Neuron (in vitro differentiated cells): ENCODE data around the gene STX12.
"Not testable (repeated sequence)": the region's sequence is repeated elsewhere in the genome, so short reads cannot be mapped to it uniquely, and the experiment has no call there.

ENCODE experiments used
- H2AFZ ChIP-seq: one replicate; pipeline ENCODE4 v1.6.1; 2013; ENCODE audit warnings: low read depth, mild to moderate bottlenecking, inconsistent platforms, low read length, moderate library complexity
- H3K27me3 ChIP-seq: one replicate; pipeline ENCODE4 v1.6.1; 2013; ENCODE audit warnings: low read length; ENCODE audit not compliant: insufficient read depth
- H3K36me3 ChIP-seq: one replicate; pipeline ENCODE4 v1.6.1; 2013; ENCODE audit warnings: low read length; ENCODE audit not compliant: insufficient read depth
- H3K4me1 ChIP-seq: one replicate; pipeline ENCODE4 v1.6.1; 2013; ENCODE audit warnings: low read length; ENCODE audit not compliant: insufficient read depth
- H3K4me3 ChIP-seq: 2 replicates; pipeline ENCODE4 v1.5.1; 2013; ENCODE audit warnings: mild to moderate bottlenecking, low read length, moderate library complexity
- H3K9me3 ChIP-seq: one replicate; pipeline ENCODE4 v1.6.1; 2013; ENCODE audit warnings: low read length

Gene STX12

DNA sequence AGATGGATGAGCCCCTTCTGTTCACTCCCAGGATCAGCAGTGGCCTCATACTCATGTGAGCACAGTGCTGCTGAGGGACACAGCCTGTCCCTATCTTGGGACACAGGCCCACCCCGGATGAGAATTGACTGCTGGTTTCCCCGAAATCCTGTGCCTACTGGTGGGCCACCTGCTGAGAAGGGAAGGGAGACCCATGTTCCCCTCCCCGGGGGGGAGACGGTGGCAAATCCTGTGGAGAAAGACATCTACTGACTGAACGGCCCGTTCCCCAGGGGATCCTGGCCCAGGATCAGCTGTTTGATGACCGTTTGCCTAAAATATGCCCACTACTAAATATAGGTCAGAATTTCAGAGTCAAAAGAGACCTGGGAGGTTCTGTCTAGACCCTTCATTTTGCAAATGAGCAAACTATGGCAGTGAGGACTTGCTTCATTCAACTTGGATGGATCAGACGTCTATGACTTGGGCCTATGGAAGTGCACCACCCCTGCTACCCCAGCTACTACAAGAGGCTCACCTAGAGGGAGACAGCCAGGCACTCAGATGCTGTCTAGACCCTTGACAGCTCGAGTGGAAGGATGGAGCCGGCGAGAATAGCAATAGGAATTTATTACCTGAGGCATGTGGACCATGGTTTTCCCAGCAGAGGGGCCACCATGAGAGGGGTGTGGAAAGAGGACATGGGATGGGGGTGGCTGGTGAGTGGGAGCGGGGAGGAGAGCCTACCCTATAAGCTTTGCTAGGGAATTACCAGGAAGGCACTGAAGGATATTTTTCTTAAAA is 83.7 kb downstream of the STX12 start:
- H3K36me3 ChIP-seq: peaks cover 2% of the 10 kb centered on the region
- H3K9me3 ChIP-seq: peaks cover 2% of the 10 kb centered on the region
- H3K27me3 ChIP-seq: no peaks in the 10 kb centered on the region
- H3K4me1 ChIP-seq: peaks cover 7% of the 10 kb centered on the region
- no peak overlapping the region for H2AFZ ChIP-seq
- no peak overlapping the region for H3K4me3 ChIP-seq

DNA sequence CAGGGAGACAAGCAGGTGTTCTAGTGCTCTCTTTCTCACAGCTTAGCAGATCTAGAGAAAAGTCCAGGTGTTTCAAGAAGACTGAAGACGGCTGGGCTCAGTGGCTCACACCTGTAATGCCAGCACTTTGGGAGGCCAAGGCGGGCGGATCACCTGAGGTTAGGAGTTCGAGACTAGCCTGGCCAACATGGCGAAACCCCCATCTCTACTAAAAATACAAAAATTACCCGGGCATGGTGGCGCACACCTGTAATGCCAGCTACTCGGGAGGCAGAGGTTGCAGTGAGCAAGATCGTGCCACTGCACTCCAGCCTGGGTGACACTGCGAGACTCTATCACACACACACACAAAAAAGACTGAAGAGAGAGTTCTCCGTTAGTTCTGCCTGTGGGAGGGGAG is 84.5 kb downstream of the STX12 start:
- not testable (repeated sequence) for H3K36me3 ChIP-seq, H2AFZ ChIP-seq, H3K4me3 ChIP-seq, H3K4me1 ChIP-seq, H3K27me3 ChIP-seq, H3K9me3 ChIP-seq

DNA sequence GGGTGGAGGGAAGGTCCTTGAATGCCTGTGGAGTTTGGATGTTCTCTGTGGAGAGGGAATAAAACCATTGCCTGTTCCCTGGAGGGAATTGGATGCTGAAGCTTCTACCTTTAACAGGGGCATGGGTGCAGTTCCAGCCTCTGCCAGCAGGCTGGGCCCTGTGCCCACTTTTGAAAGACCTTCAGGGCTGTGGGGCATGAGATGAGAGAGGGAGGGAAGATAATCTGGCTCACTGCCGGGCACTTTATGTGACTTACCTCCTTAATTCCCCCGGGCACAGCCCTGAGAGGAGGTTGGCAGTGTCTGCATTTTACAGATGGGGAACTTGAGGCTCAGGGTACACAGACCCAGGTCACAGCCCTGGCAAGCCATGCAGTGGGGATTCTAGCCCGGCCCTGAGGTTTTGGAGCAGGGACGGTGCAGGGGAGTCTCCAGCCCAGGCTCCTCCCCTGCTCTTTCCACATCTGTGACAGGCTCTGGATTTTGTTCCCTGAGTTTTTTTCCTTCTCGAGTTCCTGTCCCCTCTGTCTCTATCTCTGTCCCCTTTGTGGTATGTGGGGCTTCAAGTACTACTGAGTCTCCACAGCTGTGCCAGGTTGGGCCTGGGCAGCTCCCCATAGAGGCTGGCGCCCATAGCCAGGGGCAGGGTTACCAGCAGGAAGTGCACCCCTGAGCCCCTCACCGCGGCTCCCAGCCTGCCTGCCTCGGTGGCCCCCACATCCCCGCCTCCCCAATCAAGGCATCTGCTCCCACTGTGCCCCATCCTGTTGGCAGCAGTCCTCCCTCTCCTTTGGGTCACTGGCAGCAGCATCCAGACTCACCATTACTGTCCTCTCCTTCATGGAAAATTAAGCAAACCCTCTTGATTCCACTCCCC is 85.3 kb downstream of the STX12 start:
- no peak overlapping the region for H2AFZ ChIP-seq
- no peak overlapping the region for H3K4me3 ChIP-seq
- peaks cover 12% of the 10 kb centered on the region for H3K4me1 ChIP-seq
- no peaks in the 10 kb centered on the region for H3K36me3 ChIP-seq
- H3K9me3 ChIP-seq: no peaks in the 10 kb centered on the region
- H3K27me3 ChIP-seq: no peaks in the 10 kb centered on the region

DNA sequence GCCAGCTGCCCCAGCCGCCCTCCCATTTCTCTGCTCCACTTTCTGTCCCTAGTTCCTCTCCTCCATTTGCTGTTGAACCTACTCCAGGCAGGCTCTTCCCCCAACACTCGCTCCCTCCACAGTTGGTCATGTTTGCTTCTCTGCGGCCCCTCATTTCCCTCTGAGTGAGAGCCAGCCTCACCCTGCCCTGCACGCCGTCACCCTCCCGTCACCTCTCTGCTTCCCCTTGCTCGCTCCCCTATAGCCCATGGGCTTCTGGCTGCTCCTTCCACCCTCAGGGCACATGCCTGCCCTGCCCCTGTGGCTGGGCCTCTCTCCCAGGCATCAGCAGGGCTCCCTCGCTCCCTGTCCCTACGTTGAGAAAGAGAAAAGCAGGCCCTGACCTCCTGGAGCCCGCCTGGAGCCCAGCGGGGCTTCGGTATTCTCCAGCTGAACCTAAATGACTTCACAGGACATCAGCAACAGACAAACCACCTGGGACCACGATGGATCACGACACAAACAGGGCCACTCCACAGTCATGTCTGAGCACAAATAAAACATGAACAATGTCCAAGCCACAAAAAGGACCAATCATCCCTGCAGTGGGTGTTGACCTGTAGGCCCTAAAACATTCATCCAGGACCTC is 86.0 kb downstream of the STX12 start:
- Histone ChIP-seq H3K36me3 (no peaks in the 10 kb centered on the region), H2AFZ (no peak overlapping the region), H3K27me3 (no peaks in the 10 kb centered on the region), H3K9me3 (no peaks in the 10 kb centered on the region), H3K4me3 (no peak overlapping the region), H3K4me1 (peaks cover 16% of the 10 kb centered on the region)

DNA sequence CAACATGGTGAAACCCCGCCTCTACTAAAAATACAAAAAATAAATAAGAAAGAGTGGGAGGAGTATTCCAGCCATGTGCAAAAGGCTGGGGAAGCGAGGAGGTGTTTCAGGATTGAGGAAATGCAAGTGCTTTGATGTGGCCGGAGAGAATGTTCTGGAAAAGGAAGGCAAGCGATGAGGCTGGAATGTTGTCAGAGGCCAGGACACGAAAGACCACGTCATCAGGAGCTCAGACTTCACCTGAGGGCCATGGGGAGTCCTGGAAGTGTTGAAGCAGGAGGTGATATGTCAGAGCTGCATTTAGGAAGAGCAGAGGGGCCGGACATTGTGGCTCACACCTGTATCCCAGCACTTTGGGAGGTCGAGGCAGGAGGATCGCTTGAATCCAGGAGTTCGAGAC is 88.4 kb downstream of the STX12 start:
- Histone ChIP-seq H3K9me3 (no peaks in the 10 kb centered on the region), H3K36me3 (no peaks in the 10 kb centered on the region), H2AFZ (no peak overlapping the region), H3K4me3 (no peak overlapping the region), H3K4me1 (peaks cover 16% of the 10 kb centered on the region), H3K27me3 (no peaks in the 10 kb centered on the region)

DNA sequence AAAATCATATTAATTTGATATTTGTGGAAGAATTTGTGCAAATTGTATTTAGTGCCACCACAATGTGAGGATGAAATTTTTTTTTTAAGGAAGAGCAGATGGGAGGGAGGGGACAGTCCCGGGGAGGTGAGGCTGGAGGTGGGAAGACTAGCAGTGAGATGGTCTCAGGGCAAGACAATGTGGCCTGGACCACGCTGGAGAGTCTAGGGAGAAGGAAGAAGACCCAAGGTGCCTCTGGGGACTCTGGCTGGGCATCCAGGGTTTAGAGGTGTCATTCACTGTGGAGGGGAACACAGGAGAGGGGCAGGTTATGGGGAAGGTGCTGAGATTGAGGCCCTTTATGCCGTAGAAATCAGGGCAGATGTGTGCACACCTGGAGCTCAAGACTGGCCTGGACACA is 89.0 kb downstream of the STX12 start:
- no peak overlapping the region for H3K4me3 ChIP-seq
- H3K27me3 ChIP-seq: no peaks in the 10 kb centered on the region
- H3K36me3 ChIP-seq: no peaks in the 10 kb centered on the region
- H2AFZ ChIP-seq: no peak overlapping the region
- H3K4me1 ChIP-seq: peaks cover 16% of the 10 kb centered on the region
- H3K9me3 ChIP-seq: no peaks in the 10 kb centered on the region

DNA sequence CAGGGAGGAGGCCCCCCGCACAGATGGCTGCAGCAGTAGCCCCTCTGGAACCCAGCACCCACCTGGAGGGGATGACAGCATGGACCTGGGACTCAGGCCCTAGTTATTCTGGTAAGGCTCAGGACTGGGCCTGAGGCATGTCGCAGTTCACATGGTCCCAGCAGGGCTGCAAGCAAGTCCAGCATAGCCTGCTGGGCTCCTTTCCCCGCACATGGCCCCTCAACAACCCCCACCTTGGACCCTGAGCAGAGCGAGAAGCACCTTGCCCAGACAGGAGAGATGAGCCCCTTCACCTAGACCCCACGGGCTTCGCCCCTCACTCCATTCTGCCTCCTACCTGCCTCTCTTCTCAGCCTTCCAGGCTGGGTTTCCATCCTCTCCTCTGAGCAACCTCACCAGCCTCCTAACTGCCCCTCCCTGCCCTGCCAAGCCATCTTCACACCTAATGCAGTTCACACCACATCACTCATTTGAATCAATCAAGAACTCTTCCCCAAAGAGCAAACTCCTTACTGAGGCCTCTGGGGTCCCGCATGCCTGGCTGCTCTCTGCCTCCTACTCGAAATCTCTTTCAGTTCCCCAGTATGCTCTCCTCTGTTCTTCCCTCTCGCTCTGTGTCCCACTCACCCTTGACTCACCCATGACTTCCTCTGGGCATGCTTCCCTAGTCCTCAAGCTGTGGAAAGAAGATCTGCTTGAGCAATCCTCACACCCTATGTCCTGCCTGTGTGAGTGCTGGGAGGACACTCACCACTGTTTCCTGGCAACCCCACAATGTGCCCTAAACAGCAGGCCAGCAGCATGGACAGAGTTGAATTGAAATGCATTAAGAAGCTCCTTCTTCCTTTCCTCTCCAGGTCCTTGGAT is 89.9 kb downstream of the STX12 start:
- Histone ChIP-seq H3K36me3 (no peaks in the 10 kb centered on the region), H2AFZ (no peak overlapping the region), H3K9me3 (no peaks in the 10 kb centered on the region), H3K27me3 (no peaks in the 10 kb centered on the region), H3K4me1 (peaks cover 18% of the 10 kb centered on the region), H3K4me3 (no peak overlapping the region)

DNA sequence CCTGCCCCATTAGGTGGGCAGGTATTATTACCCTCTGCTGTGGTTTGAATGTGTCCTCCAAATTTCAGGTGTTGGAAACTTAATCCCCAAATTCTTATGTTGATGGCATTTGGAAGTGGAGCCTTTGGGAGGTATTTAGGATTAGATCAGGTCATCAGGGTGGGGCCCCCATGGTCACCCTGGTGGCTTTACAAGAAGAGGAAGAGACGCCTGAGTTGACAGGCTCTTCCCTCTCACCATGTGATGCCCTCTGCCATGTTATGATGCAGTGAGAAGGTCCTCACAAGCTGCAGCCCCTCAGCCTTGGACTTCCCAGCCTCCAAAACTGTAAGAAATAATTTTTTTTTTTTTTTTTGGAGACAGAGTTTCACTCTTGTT is 90.5 kb downstream of the STX12 start:
- no peaks in the 10 kb centered on the region for H3K36me3 ChIP-seq
- H2AFZ ChIP-seq: no peak overlapping the region
- H3K4me3 ChIP-seq: no peak overlapping the region
- no peaks in the 10 kb centered on the region for H3K9me3 ChIP-seq
- H3K27me3 ChIP-seq: no peaks in the 10 kb centered on the region
- H3K4me1 ChIP-seq: peaks cover 18% of the 10 kb centered on the region

DNA sequence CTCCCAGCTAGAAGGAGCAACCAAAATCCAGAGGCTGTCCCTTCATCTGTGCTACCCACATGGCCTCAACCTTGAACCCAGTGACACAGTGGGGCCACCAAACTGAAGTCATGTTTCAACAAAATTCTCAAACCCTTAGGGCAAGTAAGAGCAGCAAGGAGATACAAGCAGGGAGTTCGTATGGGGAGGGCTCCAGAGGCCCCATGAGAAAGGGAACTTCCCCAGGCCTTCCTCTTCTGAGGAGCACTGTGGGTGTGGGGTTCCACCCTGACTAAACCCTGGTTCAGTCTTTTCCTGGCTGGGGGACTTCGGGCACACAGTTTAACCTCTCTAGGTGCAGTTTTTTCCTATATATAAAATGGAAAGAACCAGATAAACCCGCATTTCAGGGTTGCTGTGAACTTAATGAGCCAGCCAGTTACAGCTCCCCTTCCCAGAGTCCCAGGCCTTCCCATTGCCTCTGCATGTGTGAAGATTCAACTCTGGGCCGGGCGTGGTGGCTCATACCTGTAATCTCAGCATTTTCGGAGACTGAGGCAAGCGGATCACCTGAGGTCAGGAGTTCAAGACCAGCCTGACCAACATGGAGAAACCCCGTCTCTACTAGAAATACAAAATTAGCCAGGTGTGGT is 91.4 kb downstream of the STX12 start:
- Histone ChIP-seq H3K4me1 (peaks cover 11% of the 10 kb centered on the region), H3K9me3 (no peaks in the 10 kb centered on the region), H3K4me3 (no peak overlapping the region), H2AFZ (no peak overlapping the region), H3K27me3 (no peaks in the 10 kb centered on the region), H3K36me3 (no peaks in the 10 kb centered on the region)

DNA sequence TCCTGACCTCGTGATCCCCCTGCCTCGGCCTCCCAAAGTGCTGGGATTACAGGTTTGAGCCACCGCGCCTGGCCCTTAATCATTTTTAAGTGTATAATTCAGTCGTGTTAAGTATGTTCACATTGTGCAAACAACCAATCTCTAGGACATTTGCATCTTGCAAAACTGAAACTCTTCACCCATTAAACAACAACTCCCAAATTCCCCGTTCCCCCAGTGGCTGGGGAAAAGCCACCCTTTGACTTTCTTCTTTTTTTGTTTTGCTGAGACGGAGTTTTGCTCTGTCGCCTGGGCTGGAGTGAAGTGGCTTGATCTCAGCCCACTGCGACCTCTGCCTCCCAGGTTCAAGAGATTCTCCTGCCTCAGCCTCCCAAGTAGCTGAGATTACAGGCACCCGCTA is 92.8 kb downstream of the STX12 start:
- no peaks in the 10 kb centered on the region for H3K27me3 ChIP-seq
- H3K4me3 ChIP-seq: no peak overlapping the region
- no peaks in the 10 kb centered on the region for H3K9me3 ChIP-seq
- H2AFZ ChIP-seq: no peak overlapping the region
- H3K36me3 ChIP-seq: no peaks in the 10 kb centered on the region
- H3K4me1 ChIP-seq: peaks cover 10% of the 10 kb centered on the region

DNA sequence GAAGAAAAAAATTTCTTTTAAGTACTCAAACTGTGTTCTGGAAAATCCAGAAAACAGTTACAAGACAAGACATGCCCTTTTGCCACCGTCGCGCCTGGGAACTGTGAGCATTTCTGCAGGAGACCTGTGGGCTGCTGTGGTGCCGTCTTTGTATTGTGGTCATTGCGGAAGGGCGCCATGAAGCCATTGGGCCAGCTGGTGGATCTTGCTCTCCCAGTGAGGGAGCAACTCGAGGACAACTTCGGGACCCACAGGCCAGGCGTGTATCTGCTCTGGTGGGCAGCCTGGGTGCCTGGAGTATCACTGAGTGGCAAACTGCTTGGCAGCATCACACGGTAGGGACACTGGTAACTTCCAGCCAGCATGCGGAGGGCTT is 95.5 kb downstream of the STX12 start:
- Histone ChIP-seq H2AFZ (no peak overlapping the region), H3K36me3 (no peaks in the 10 kb centered on the region), H3K4me1 (peaks cover 10% of the 10 kb centered on the region), H3K4me3 (no peak overlapping the region), H3K27me3 (peaks cover 9% of the 10 kb centered on the region), H3K9me3 (no peaks in the 10 kb centered on the region)

DNA sequence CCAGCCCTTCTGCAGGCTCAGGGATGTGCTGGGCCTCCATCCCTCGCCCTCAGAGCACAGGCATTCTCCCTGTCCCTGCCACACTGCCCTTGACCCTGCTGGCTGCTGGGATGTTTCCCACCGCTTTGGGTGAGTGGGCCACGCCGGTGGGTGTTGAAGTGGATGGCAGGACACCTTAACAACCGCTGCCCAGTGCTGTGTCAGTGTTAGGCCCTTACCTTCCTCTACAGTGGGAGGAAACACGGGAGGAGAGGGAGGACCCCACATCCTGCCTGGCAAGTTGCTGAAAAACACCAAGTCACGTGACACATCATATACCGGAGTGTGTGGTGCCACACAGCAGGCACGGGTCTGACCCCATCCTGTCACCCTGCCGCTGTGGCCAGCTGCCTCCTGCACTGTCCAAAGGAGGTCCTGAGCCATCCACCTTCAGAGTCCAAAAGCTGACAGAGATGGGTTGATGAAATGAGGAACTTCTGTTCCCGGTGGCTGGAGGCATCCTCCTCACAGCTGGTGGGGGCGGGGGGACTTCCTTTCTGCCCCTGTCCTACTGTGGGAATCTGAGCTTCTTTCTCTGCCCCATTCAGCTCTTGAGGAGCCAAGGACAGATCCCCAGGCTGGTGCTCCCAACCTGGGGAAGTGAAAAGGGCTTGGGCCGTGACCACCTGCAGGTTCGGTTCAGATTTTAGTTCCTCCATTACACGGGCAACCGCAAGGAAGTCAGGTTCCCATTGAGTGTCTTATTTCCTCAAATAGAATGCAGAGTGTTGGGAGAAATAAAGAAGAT is 96.1 kb downstream of the STX12 start:
- Histone ChIP-seq H3K4me1 (peaks cover 9% of the 10 kb centered on the region), H3K4me3 (no peak overlapping the region), H3K36me3 (no peaks in the 10 kb centered on the region), H3K9me3 (no peaks in the 10 kb centered on the region), H3K27me3 (peaks cover 11% of the 10 kb centered on the region), H2AFZ (no peak overlapping the region)
